K562 (cell line): Measurements from ENCODE around the gene TBX22. TPM values are rescaled to one million over a fixed set of nuclear protein-coding genes. Genes with fewer than 3 reads are reported as not detected.

ENCODE experiments used
- ATAC-seq: fragments of 200-7000 bp; cut with Tn5 transposase; 3 replicates; pipeline ENCODE4 v1.9.1; 2020; ENCODE audit warnings: moderate library complexity
- BruUV-seq: library from RNA; stranded (reverse); fragments of 400-500 nt; replicated peaks from 2 replicates; lab custom pipeline; 2021; lab: Mats Ljungman, UMichigan
- CTCF ChIA-PET: fragments of 300-600 bp; formaldehyde crosslinking; extraction: SDS; loops from one replicate; lab custom pipeline; 2021; ENCODE audit warnings: low intra/inter-chr PET ratio; lab: Yijun Ruan, JAX
- POLR2A ChIA-PET: fragments of 300-600, 350-650 bp; sonication (Branson Sonifier 250); formaldehyde crosslinking; extraction: SDS; loops from one replicate; lab custom pipeline; 2021; ENCODE audit warnings: antibody characterized with exemption, inconsistent platforms; lab: Yijun Ruan, JAX
- DNase-seq, 4 experiments: peaks; one replicate each; pipeline versions ENCODE4 v3.0.0 to v3.0.0-alpha.2; 2011 to 2018; ENCODE audit warnings: low spot score in 3 of 4, mixed read lengths in 3 of 4; ENCODE audit errors: extremely low read depth in 1 of 4
- FAIRE-seq: peaks from 2 replicates; lab custom pipeline; 2011; peaks lifted over from hg19 to GRCh38; lab: Jason Lieb, UNC
- H2AFZ ChIP-seq: 2 replicates; pipeline ENCODE4 v1.6.0; 2011; ENCODE audit warnings: low read depth, low read length, control low read depth, inconsistent platforms
- H3K27ac ChIP-seq: fragments of 200-600 bp; 3 replicates; pipeline ENCODE4 v1.8.0; 2011; ENCODE audit warnings: low read depth, mild to moderate bottlenecking, control low read depth, inconsistent platforms, low read length, moderate library complexity, mixed read lengths; ENCODE audit errors: extremely low read depth
- H3K27me3 ChIP-seq, 2 experiments: fragments of 300-600 bp in 1 of 2; 2 replicates in 1 of 2; 3 replicates in 1 of 2; pipeline versions ENCODE4 v1.6.0 to v1.8.0; 2011; ENCODE audit warnings: inconsistent platforms in 2 of 2, low read length in 2 of 2, mild to moderate bottlenecking in 1 of 2, mixed read lengths in 1 of 2, moderate library complexity in 1 of 2; ENCODE audit not compliant: control insufficient read depth in 2 of 2, insufficient read depth in 2 of 2
- H3K36me3 ChIP-seq: fragments of 300-600 bp; 3 replicates; pipeline ENCODE4 v1.8.0; 2011; ENCODE audit warnings: mild to moderate bottlenecking, low read length, inconsistent platforms; ENCODE audit not compliant: control insufficient read depth, insufficient read depth
- H3K4me1 ChIP-seq, 2 experiments: fragments of 200-600 bp in 1 of 2; replicated peaks in 1 of 2; 2 replicates in 1 of 2; 3 replicates in 1 of 2; pipeline versions ENCODE4 v1.5.1 to v1.8.0; 2011; ENCODE audit warnings: inconsistent platforms in 2 of 2, low read length in 2 of 2, mild to moderate bottlenecking in 1 of 2, mixed read lengths in 1 of 2, moderate library complexity in 1 of 2; ENCODE audit not compliant: control insufficient read depth in 2 of 2, insufficient read depth in 2 of 2
- H3K4me2 ChIP-seq: 2 replicates; pipeline ENCODE4 v1.6.1; 2011; ENCODE audit warnings: low read length, control low read depth, inconsistent platforms, mixed read lengths; ENCODE audit not compliant: insufficient read depth
- H3K4me3 ChIP-seq: fragments of 200-600 bp; sonication (generic), shearing (Covaris generic); 2 replicates; pipeline ENCODE4 v1.5.1; 2016; ENCODE audit warnings: control low read depth, inconsistent platforms
- H3K79me2 ChIP-seq: fragments of 200-600 bp; 3 replicates; pipeline ENCODE4 v1.8.0; 2011; ENCODE audit warnings: low read length, inconsistent platforms; ENCODE audit not compliant: control insufficient read depth, insufficient read depth
- H3K9ac ChIP-seq, 2 experiments: 2 replicates each; pipeline versions ENCODE4 v1.6.0 to v1.6.1; 2011; ENCODE audit warnings: low read depth in 2 of 2, low read length in 2 of 2, control low read depth in 1 of 2, inconsistent platforms in 1 of 2, mild to moderate bottlenecking in 1 of 2, mixed read lengths in 1 of 2; ENCODE audit not compliant: insufficient read depth in 1 of 2
- H3K9me1 ChIP-seq: one replicate; pipeline ENCODE4 v1.6.0; 2011; ENCODE audit warnings: inconsistent platforms, mild to moderate bottlenecking, low read length, moderate library complexity; ENCODE audit not compliant: control insufficient read depth, insufficient read depth
- H3K9me3 ChIP-seq: replicated peaks from 2 replicates; pipeline ENCODE4 v1.5.1; 2011; ENCODE audit warnings: low read depth, low read length, inconsistent platforms; ENCODE audit not compliant: control insufficient read depth, insufficient read depth
- H4K20me1 ChIP-seq: replicated peaks from 2 replicates; pipeline ENCODE4 v1.6.1; 2011; ENCODE audit warnings: low read length, inconsistent platforms, mixed read lengths; ENCODE audit not compliant: control insufficient read depth, insufficient read depth
- ARID2 ChIP-seq: fragments of 450-650 bp; IDR thresholded peaks from 2 replicates; pipeline ENCODE4 v1.6.1; 2017; ENCODE audit warnings: antibody characterized with exemption, mild to moderate bottlenecking
- BACH1 ChIP-seq: fragments of 200-800 bp; sonication (Bioruptor generic); IDR thresholded peaks from 2 replicates; pipeline ENCODE4 v1.6.1; 2016; ENCODE audit warnings: missing genetic modification characterization, missing compliant biosample characterization
- BRD9 ChIP-seq: fragments of 450-650 bp; IDR thresholded peaks from 2 replicates; pipeline ENCODE4 v1.6.1; 2018; ENCODE audit warnings: low read depth; ENCODE audit not compliant: partially characterized antibody
- CBX3 ChIP-seq, 2 experiments: IDR thresholded peaks; 1 replicate in 1 of 2; 2 replicates in 1 of 2; pipeline ENCODE4 v1.6.1; 2012; ENCODE audit warnings: inconsistent platforms in 2 of 2, low read length in 2 of 2, borderline replicate concordance in 1 of 2, control low read depth in 1 of 2
- CTCFL ChIP-seq: IDR thresholded peaks from 2 replicates; pipeline ENCODE4 v1.6.1; 2011; ENCODE audit warnings: borderline replicate concordance, low read depth, mild to moderate bottlenecking, moderate library complexity, low read length; ENCODE audit not compliant: insufficient read depth, poor library complexity, severe bottlenecking
- DNMT1 ChIP-seq: fragments of 450-650 bp; IDR thresholded peaks from 2 replicates; pipeline ENCODE4 v1.6.1; 2016; ENCODE audit warnings: antibody characterized with exemption, mild to moderate bottlenecking
- GTF2F1 ChIP-seq: IDR thresholded peaks from 2 replicates; pipeline ENCODE4 v1.6.1; 2011; ENCODE audit warnings: low read depth, low read length, improper control_type of control experiment
- HCFC1 ChIP-seq: IDR thresholded peaks from 2 replicates; pipeline ENCODE4 v1.6.1; 2012; ENCODE audit warnings: low read depth, low read length, improper control_type of control experiment
- ILK ChIP-seq: fragments of 450-650 bp; IDR thresholded peaks from 2 replicates; pipeline ENCODE4 v1.6.1; 2016; ENCODE audit warnings: missing genetic modification characterization, low read depth, mild to moderate bottlenecking, missing compliant biosample characterization, moderate library complexity, borderline replicate concordance
- MAFG ChIP-seq: fragments of 450-650 bp; conservative IDR thresholded peaks from 2 replicates; pipeline ENCODE4 v1.6.1; 2016; ENCODE audit warnings: missing genetic modification characterization, missing compliant biosample characterization
- MEIS2 ChIP-seq: fragments of 450-650 bp; IDR thresholded peaks from 2 replicates; pipeline ENCODE4 v1.6.1; 2014; ENCODE audit warnings: mild to moderate bottlenecking; ENCODE audit not compliant: partially characterized antibody
- MTA3 ChIP-seq: fragments of 450-650 bp; formaldehyde crosslinking; IDR thresholded peaks from 2 replicates; pipeline ENCODE4 v1.6.1; 2017; ENCODE audit warnings: mild to moderate bottlenecking, borderline replicate concordance
- RBFOX2 ChIP-seq: fragments of 200-400 bp; formaldehyde crosslinking; IDR thresholded peaks from 2 replicates; pipeline ENCODE4 v1.6.1; 2017; ENCODE audit warnings: low read depth, mild to moderate bottlenecking, low read length, moderate library complexity
- SRSF9 ChIP-seq: fragments of 200-400 bp; formaldehyde crosslinking; IDR thresholded peaks from 2 replicates; pipeline ENCODE4 v1.6.1; 2017; ENCODE audit warnings: low read depth, low read length, borderline replicate concordance
- TEAD1 ChIP-seq, 2 experiments: fragments of 450-650 bp in 1 of 2; sonication (generic) in 1 of 2; formaldehyde crosslinking; IDR thresholded peaks; 2 replicates each; pipeline versions ENCODE4 v1.4.0 to v1.8.0; 2020 to 2022; ENCODE audit warnings: mild to moderate bottlenecking in 2 of 2, missing genetic modification reagents in 1 of 2
- ZKSCAN3 ChIP-seq: fragments of 250-450 bp; sonication (Bioruptor Pico); IDR thresholded peaks from 2 replicates; pipeline ENCODE4 v1.4.0; 2020
- ZNF133 ChIP-seq: fragments of 250-450 bp; sonication (Bioruptor Pico); IDR thresholded peaks from 2 replicates; pipeline ENCODE4 v1.4.0; 2020; ENCODE audit warnings: mild to moderate bottlenecking
- ZNF140 ChIP-seq: fragments of 250-450 bp; sonication (Bioruptor Pico); IDR thresholded peaks from 2 replicates; pipeline ENCODE4 v1.8.0; 2021; ENCODE audit warnings: moderate library complexity, mild to moderate bottlenecking, inconsistent platforms
- ZNF551 ChIP-seq: fragments of 250-450 bp; sonication (Bioruptor Pico); IDR thresholded peaks from 2 replicates; pipeline ENCODE4 v1.5.0; 2021; ENCODE audit warnings: mild to moderate bottlenecking, moderate library complexity
- WGBS: fragments of 100-300 bp; shearing (Covaris generic); methylation state at CpG from one replicate; pipeline ENCODE4 v1.1.6; 2016; ENCODE audit warnings: low coverage, mixed read lengths; ENCODE audit not compliant: insufficient coverage; ENCODE audit errors: missing lambda C conversion rate; 5-methylcytosine and 5-hydroxymethylcytosine counted together
- in situ Hi-C: fragments of 300-500 bp; cut with MboI; formaldehyde crosslinking; loops from 4 replicates; pipeline ENCODE4 v1.15.0; 2018; ENCODE audit warnings: inconsistent platforms, mixed read lengths
- intact Hi-C: fragments of 100-400 bp; cut with micrococcal nuclease; formaldehyde crosslinking; loops from 2 replicates; pipeline ENCODE4 v1.14.2; 2022
- polyA plus RNA-seq, 8 experiments: library from polyadenylated mRNA; depleted of rRNA in 4 of 8; stranded (reverse) in 5 of 8; unstranded in 3 of 8; fragments of >200 nt; fragmentation: Nextera tagmentation in 2 of 8; fragmentation: Illumina TruSeq in 1 of 8; extraction: Ambion mirVana in 2 of 8; extraction: Trizol in 1 of 8; gene quantifications; 2 replicates each; pipeline versions ENCODE4 v1.2.1 to v1.2.3, GENCODE V29; 2011 to 2014; ENCODE audit warnings: inconsistent platforms in 1 of 8, missing spikeins in 1 of 8
- total RNA-seq, 7 experiments: library from RNA; depleted of rRNA in 6 of 7; stranded (reverse); fragments of >200 nt in 6 of 7; fragmentation: Illumina TruSeq in 2 of 7; extraction: Trizol in 2 of 7; gene quantifications; 2 replicates each; pipeline versions ENCODE4 v1.2.1 to v1.2.3, GENCODE V29; 2011 to 2021; ENCODE audit warnings: low replicate concordance in 1 of 7
- TF ChIP-seq, protein P1 (sequence below), 2 experiments: IDR thresholded peaks; 2 replicates each; pipeline ENCODE4 v1.6.1; 2012; ENCODE audit warnings: improper control_type of control experiment in 2 of 2, low read depth in 2 of 2, low read length in 2 of 2, borderline replicate concordance in 1 of 2

TBX22 gene
- total and polyA plus RNA-seq, 9 of the 15 experiments (the other 6 are each of a cell fraction or from before 2014, with no cell fraction given) = not detected

DNA sequence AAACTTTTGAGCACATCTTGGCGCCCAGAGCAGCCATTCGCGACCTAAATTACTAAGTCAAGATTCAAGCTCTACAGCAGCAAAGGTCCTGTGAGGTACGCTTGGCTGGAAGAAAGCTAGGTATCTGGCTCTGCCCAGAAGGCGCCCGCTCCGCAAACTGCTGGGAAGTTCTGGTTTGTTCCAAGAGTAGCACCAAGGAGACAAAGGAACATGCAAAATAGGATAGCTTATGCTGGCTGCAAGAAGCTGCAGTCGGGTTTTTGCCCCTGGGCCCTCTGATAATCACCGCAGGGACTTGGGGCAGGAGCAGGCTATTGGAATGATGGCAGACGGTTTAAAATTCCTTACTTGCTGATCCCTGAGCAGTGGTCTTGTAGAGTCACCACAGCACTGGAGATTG lies 3.0 kb upstream of the TBX22 start:
- ATAC-seq = no peak
- WGBS = 1% methylated on average over 7 of the region's 10 CpGs
- POLR2A ChIA-PET = no interaction called here

More for the DNA sequence above, 3.0 kb upstream of the TBX22 start:
- Histone ChIP-seq H3K4me2 (no peak overlapping the region), H3K4me3 (no peak overlapping the region), H3K27me3 (no peaks in the 10 kb centered on the region), H4K20me1 (no peaks in the 10 kb centered on the region), H3K79me2 (no peaks in the 10 kb centered on the region), H3K36me3 (no peaks in the 10 kb centered on the region), H3K9me1 (no peaks in the 10 kb centered on the region), H3K4me1 (no peaks in the 10 kb centered on the region), H3K27ac (no peak overlapping the region), H2AFZ (no peak overlapping the region), H3K9ac (no peak overlapping the region), H3K9me3 (no peaks in the 10 kb centered on the region)
- DNase-seq (no peak), FAIRE-seq (no peak)
- BruUV-seq = no TSS peak
- TF ChIP-seq MEIS2 (no peak), TEAD1 (CRISPR knock-in tag; IDR thresholded peaks at IDR 0.05) (no peak), BACH1 (tag) (no peak), MAFG (tag) (no peak), ZNF551 (CRISPR knock-in tag) (no peak), ARID2 (no peak), BRD9 (no peak), ZNF140 (no peak), HCFC1 (no peak), ILK (tag) (no peak), SRSF9 (no peak), DNMT1 (no peak), GTF2F1 (no peak), ZNF133 (CRISPR knock-in tag) (no peak), RBFOX2 (no peak), ZKSCAN3 (no peak), CTCFL (no peak), CBX3 (IDR thresholded peaks at IDR 0.05; ENCODE audit: borderline replicate concordance in 1 of 2, low read length in 2 of 2) (no peak), MTA3 (no peak)
- TF ChIP-seq, protein P1, sequence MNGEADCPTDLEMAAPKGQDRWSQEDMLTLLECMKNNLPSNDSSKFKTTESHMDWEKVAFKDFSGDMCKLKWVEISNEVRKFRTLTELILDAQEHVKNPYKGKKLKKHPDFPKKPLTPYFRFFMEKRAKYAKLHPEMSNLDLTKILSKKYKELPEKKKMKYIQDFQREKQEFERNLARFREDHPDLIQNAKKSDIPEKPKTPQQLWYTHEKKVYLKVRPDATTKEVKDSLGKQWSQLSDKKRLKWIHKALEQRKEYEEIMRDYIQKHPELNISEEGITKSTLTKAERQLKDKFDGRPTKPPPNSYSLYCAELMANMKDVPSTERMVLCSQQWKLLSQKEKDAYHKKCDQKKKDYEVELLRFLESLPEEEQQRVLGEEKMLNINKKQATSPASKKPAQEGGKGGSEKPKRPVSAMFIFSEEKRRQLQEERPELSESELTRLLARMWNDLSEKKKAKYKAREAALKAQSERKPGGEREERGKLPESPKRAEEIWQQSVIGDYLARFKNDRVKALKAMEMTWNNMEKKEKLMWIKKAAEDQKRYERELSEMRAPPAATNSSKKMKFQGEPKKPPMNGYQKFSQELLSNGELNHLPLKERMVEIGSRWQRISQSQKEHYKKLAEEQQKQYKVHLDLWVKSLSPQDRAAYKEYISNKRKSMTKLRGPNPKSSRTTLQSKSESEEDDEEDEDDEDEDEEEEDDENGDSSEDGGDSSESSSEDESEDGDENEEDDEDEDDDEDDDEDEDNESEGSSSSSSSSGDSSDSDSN (IDR thresholded peaks at IDR 0.05; ENCODE audit: borderline replicate concordance in 1 of 2, low read depth in 2 of 2, low read length in 2 of 2) = no peak
- CTCF ChIA-PET = no interaction called here
- intact Hi-C loops = no loop called here
- in situ Hi-C loops = loop anchor here (10.0 kb wide), 1 partner anchor 1927 kb away; no protein-coding TSS in a partner anchor
